Tibial artery (tissue), 4 donors: ENCODE measurements around the gene STK26.

Source experiments
- DNase-seq, 2 donors: peaks; one replicate each; pipeline ENCODE4 v3.0.0-alpha.2; 2019
- H3K27ac ChIP-seq, 2 donors: fragments of 200-600 bp; sonication (generic) in 1 of 2; 1 replicate in 1 of 2; 2 replicates in 1 of 2; pipeline ENCODE4 v1.5.1; 2018 to 2019; ENCODE audit warnings: mild to moderate bottlenecking in 1 of 2
- H3K27me3 ChIP-seq, 2 donors: fragments of 200-600 bp; sonication (generic) in 1 of 2; one replicate each; pipeline versions ENCODE4 v1.5.1 to v1.6.0; 2016 to 2019
- H3K36me3 ChIP-seq, 3 donors: fragments of 200-600 bp; sonication (generic) in 2 of 3; one replicate each; pipeline ENCODE4 v1.5.1; 2016 to 2019; ENCODE audit warnings: mild to moderate bottlenecking in 2 of 3
- H3K4me1 ChIP-seq, 4 donors: fragments of 200-600 bp; sonication (generic) in 2 of 4; 1 replicate in 3 of 4; 2 replicates in 1 of 4; pipeline ENCODE4 v1.5.1; 2016 to 2019
- H3K4me3 ChIP-seq, 2 donors: fragments of 200-600 bp; sonication (generic) in 1 of 2; 1 replicate in 1 of 2; 2 replicates in 1 of 2; pipeline ENCODE4 v1.5.1; 2018 to 2019; ENCODE audit warnings: mild to moderate bottlenecking in 2 of 2
- H3K9me3 ChIP-seq, 3 donors: fragments of 200-600 bp; sonication (generic) in 1 of 3; one replicate each; pipeline ENCODE4 v1.5.1; 2016 to 2019
- intact Hi-C: fragments of 100-400 bp; cut with DNase I; formaldehyde crosslinking; loops from one replicate; pipeline ENCODE4 v1.15.0; 2023; ENCODE audit warnings: low total_unique reads
- TF ChIP-seq, protein P1 (sequence below), 2 experiments: fragments of 200-600 bp in 1 of 2; fragments of 450-650 bp in 1 of 2; IDR thresholded peaks; one replicate each; pipeline ENCODE4 v1.5.1; 2017 to 2019; ENCODE audit warnings: antibody characterized with exemption in 2 of 2, mild to moderate bottlenecking in 1 of 2, moderate library complexity in 1 of 2

STK26 gene

GRCh38 chrX:132015875-132016274 lies 7.2 kb upstream of the STK26 start:
- intact Hi-C loops: no loop called here
- DNase-seq: no peak
- Histone ChIP-seq H3K27me3 (no peaks in the 10 kb centered on the region), H3K9me3 (no peaks in the 10 kb centered on the region), H3K36me3 (no peaks in the 10 kb centered on the region), H3K27ac (no peak overlapping the region), H3K4me1 (no peaks in the 10 kb centered on the region), H3K4me3 (no peak overlapping the region)
- TF ChIP-seq, protein P1, sequence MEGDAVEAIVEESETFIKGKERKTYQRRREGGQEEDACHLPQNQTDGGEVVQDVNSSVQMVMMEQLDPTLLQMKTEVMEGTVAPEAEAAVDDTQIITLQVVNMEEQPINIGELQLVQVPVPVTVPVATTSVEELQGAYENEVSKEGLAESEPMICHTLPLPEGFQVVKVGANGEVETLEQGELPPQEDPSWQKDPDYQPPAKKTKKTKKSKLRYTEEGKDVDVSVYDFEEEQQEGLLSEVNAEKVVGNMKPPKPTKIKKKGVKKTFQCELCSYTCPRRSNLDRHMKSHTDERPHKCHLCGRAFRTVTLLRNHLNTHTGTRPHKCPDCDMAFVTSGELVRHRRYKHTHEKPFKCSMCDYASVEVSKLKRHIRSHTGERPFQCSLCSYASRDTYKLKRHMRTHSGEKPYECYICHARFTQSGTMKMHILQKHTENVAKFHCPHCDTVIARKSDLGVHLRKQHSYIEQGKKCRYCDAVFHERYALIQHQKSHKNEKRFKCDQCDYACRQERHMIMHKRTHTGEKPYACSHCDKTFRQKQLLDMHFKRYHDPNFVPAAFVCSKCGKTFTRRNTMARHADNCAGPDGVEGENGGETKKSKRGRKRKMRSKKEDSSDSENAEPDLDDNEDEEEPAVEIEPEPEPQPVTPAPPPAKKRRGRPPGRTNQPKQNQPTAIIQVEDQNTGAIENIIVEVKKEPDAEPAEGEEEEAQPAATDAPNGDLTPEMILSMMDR (IDR thresholded peaks at IDR 0.05): no peak

GRCh38 chrX:132016628-132017430 lies 6.3 kb upstream of the STK26 start:
- H3K4me1 ChIP-seq: no peaks in the 10 kb centered on the region
- H3K27ac ChIP-seq: no peak overlapping the region
- H3K36me3 ChIP-seq: no peaks in the 10 kb centered on the region
- TF ChIP-seq, protein P1 (IDR thresholded peaks at IDR 0.05): no peak
- intact Hi-C loops: no loop called here
- DNase-seq: no peak
- no peak overlapping the region for H3K4me3 ChIP-seq
- H3K27me3 ChIP-seq: no peaks in the 10 kb centered on the region
- no peaks in the 10 kb centered on the region for H3K9me3 ChIP-seq

DNA sequence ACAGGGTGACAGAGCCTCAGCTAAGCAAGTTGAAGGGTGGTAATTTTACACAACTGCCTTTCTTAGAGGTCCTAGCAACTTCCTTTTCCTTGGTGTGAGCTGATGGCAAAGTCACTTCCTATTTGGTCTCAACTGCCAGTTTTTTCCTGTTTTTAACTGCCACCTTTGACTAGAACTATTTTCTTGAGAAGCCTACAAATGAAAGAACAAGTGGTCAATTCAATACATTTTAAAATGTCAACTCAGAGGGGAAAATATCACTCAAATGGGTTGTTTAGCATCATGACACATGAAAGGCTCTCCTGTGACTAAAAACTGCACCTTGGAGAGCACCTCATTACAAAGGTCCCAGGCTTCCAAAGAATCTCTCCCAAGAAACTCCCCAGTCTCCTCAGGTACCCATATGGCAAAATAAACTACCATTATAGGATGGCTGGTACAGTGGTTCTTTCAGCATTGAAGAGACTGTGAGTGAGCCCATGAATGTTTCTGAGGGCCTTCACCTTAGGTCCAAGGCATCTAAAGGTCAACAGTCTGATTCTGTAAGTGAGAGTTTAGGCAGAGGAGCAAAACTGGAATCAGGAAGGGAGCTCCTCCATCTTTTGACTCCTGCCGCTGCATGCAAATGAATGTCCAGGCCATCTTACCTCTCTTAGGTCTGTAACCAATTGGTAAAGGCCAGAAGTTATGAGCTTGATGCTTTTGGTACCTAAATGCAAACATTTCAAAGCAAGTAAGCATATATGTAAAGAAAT lies 5.5 kb upstream of the STK26 start:
- H3K27me3 ChIP-seq: no peaks in the 10 kb centered on the region
- no peak for DNase-seq
- TF ChIP-seq, protein P1 (IDR thresholded peaks at IDR 0.05): no peak
- intact Hi-C loops: no loop called here
- H3K27ac ChIP-seq: no peak overlapping the region
- H3K9me3 ChIP-seq: no peaks in the 10 kb centered on the region
- H3K4me1 ChIP-seq: no peaks in the 10 kb centered on the region
- H3K4me3 ChIP-seq: no peak overlapping the region
- no peaks in the 10 kb centered on the region for H3K36me3 ChIP-seq

GRCh38 chrX:132022198-132022966 lies 720 bp upstream of the STK26 start:
- Histone ChIP-seq H3K36me3 (no peaks in the 10 kb centered on the region), H3K4me3 (peak overlapping the region; percentile 70 to 83), H3K27me3 (no peaks in the 10 kb centered on the region), H3K9me3 (no peaks in the 10 kb centered on the region), H3K4me1 (no peaks in the 10 kb centered on the region), H3K27ac (peak overlapping the region; percentile 75 to 77)
- intact Hi-C loops: no loop called here
- no peak for DNase-seq
- TF ChIP-seq, protein P1 (IDR thresholded peaks at IDR 0.05): no peak

DNA sequence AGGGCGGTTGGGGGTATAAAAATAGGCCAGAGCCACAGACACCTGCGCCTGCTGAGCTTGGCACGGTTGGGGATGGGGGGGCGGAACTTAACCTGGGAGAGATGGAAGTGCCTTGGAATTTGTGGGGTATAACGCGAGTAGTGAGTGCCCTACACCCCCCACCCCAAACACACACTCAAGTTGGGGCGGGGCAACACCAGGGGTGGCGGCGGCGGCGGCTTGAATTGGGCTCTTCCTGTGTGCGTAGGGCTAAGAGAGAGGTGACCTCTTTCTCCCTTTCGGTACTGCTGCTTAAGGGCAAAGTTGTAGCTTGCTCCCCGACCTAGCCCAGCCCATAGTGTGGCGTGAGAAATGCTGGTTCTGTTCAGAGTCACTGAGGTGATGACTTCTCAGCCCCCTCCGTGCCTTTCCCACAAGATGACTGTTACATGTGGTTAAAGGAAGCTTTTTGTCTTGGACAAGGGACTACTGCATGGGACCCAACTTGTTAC lies 839 bp downstream of the STK26 start:
- intact Hi-C loops: no loop called here

More for the DNA sequence above, 839 bp downstream of the STK26 start:
- no peak for DNase-seq
- H3K4me3 ChIP-seq: peak overlapping the region; percentile 70 to 83
- H3K9me3 ChIP-seq: no peaks in the 10 kb centered on the region
- H3K27ac ChIP-seq: peak overlapping the region; percentile 75 to 77
- no peaks in the 10 kb centered on the region for H3K4me1 ChIP-seq
- H3K27me3 ChIP-seq: no peaks in the 10 kb centered on the region
- H3K36me3 ChIP-seq: no peaks in the 10 kb centered on the region
- TF ChIP-seq, protein P1 (IDR thresholded peaks at IDR 0.05): no peak
